Activated CD8-positive, alpha-beta memory T cell treated with anti-CD3 and anti-CD28 coated beads, Interleukin-2, amount 10 ng/mL, durations not matched to agents 7 days and 5 days (primary cell): ENCODE measurements around the gene LRRC74A. TPM values are rescaled to one million over a fixed set of nuclear protein-coding genes. Genes with fewer than 3 reads are reported as not detected.
"Not testable (repeated sequence)": the region's sequence is repeated elsewhere in the genome, so short reads cannot be mapped to it uniquely, and the experiment has no call there.

ENCODE experiments used
- ATAC-seq: fragments of 150-1000 bp; cut with Tn5 transposase; one replicate; pipeline ENCODE4 v1.10.0; 2021; ENCODE audit warnings: moderate library complexity
- CTCF ChIA-PET: fragments of 350-600 bp; sonication (Branson Sonifier 250); formaldehyde crosslinking; loops from one replicate; lab custom pipeline; 2021; ENCODE audit warnings: antibody characterized with exemption; lab: Charles Lee
- DNase-seq: peaks from one replicate; pipeline ENCODE4 v3.0.0-alpha.2; 2020
- H3K27ac Mint-ChIP-seq: one replicate; pipeline ENCODE4 v1.8.0; 2021; ENCODE audit warnings: mild to moderate bottlenecking, mixed read lengths
- H3K27me3 Mint-ChIP-seq: one replicate; pipeline ENCODE4 v1.8.0; 2021; ENCODE audit warnings: mixed read lengths
- H3K36me3 Mint-ChIP-seq: one replicate; pipeline ENCODE4 v1.8.0; 2021; ENCODE audit warnings: mild to moderate bottlenecking, mixed read lengths
- H3K4me1 Mint-ChIP-seq: one replicate; pipeline ENCODE4 v1.8.0; 2021; ENCODE audit warnings: mixed read lengths
- H3K4me3 Mint-ChIP-seq: one replicate; pipeline ENCODE4 v1.8.0; 2021; ENCODE audit warnings: mild to moderate bottlenecking, moderate library complexity, mixed read lengths
- H3K9me3 Mint-ChIP-seq: one replicate; pipeline ENCODE4 v1.8.0; 2022; ENCODE audit warnings: low read depth, mixed read lengths
- total RNA-seq, 2 experiments: library from RNA; stranded (reverse); gene quantifications; one replicate each; pipeline ENCODE4 v1.2.3, GENCODE V29; 2021

The LRRC74A gene
- total RNA-seq, 2 experiments from 2014 or later: not detected

GRCh38 chr14:76910371-76910890, 84.2 kb downstream of the LRRC74A start:
- Mint-ChIP-seq H3K36me3 (peaks cover 5% of the 10 kb centered on the region), H3K4me3 (no peak overlapping the region), H3K9me3 (no peaks in the 10 kb centered on the region), H3K27me3 (no peaks in the 10 kb centered on the region), H3K27ac (no peak overlapping the region), H3K4me1 (peaks cover 49% of the 10 kb centered on the region)
- no peak for DNase-seq
- ATAC-seq: no peak
- CTCF ChIA-PET: interaction anchor here (0.6 to 14.2 kb wide), 12 partner anchors 9 to 247 kb away, joined by 3 to 221 read pairs (median 34); partner anchors contain the start of gene IRF2BPL

- H3K36me3 Mint-ChIP-seq: peaks cover 5% of the 10 kb centered on the region
- no peak for DNase-seq
- ATAC-seq: no peak
- no peaks in the 10 kb centered on the region for H3K27me3 Mint-ChIP-seq
- no peak overlapping the region for H3K4me3 Mint-ChIP-seq
- CTCF ChIA-PET: interaction anchor here (0.8 to 14.2 kb wide), 14 partner anchors 11 to 159 kb away, joined by 3 to 221 read pairs (median 28); partner anchors contain the start of gene IRF2BPL
- no peaks in the 10 kb centered on the region for H3K9me3 Mint-ChIP-seq
- H3K27ac Mint-ChIP-seq: no peak overlapping the region
- H3K4me1 Mint-ChIP-seq: peaks cover 49% of the 10 kb centered on the region
These were observed 85.3 kb downstream of the LRRC74A start for GRCh38 chr14:76911473-76911872.

- not testable (repeated sequence) for ATAC-seq, H3K27me3 Mint-ChIP-seq, H3K4me3 Mint-ChIP-seq, DNase-seq, H3K27ac Mint-ChIP-seq, H3K9me3 Mint-ChIP-seq, H3K36me3 Mint-ChIP-seq
- CTCF ChIA-PET: interaction anchor here (0.7 to 14.2 kb wide), 27 partner anchors 10 to 185 kb away, joined by 3 to 221 read pairs (median 14); partner anchors contain the start of gene IRF2BPL
- peaks cover 36% of the 10 kb centered on the region for H3K4me1 Mint-ChIP-seq
These were observed 88.4 kb downstream of the LRRC74A start for GRCh38 chr14:76914533-76915081.

- Mint-ChIP-seq H3K36me3 (no peaks in the 10 kb centered on the region), H3K4me3 (no peak overlapping the region), H3K27ac (no peak overlapping the region), H3K27me3 (no peaks in the 10 kb centered on the region), H3K4me1 (peaks cover 31% of the 10 kb centered on the region), H3K9me3 (no peaks in the 10 kb centered on the region)
- CTCF ChIA-PET: interaction anchor here (0.6 to 14.2 kb wide), 11 partner anchors 9 to 154 kb away, joined by 3 to 221 read pairs (median 5); no protein-coding TSS in a partner anchor
- no peak for DNase-seq
- ATAC-seq: no peak
These were observed 90.0 kb downstream of the LRRC74A start for GRCh38 chr14:76916040-76916715.

GRCh38 chr14:76917158-76917596, 91.0 kb downstream of the LRRC74A start:
- H3K27me3 Mint-ChIP-seq: no peaks in the 10 kb centered on the region
- ATAC-seq: no peak
- peaks cover 22% of the 10 kb centered on the region for H3K4me1 Mint-ChIP-seq
- no peaks in the 10 kb centered on the region for H3K9me3 Mint-ChIP-seq
- CTCF ChIA-PET: interaction anchor here (1.0 to 14.2 kb wide), 12 partner anchors 8 to 153 kb away, joined by 3 to 221 read pairs (median 4); no protein-coding TSS in a partner anchor
- no peaks in the 10 kb centered on the region for H3K36me3 Mint-ChIP-seq
- H3K27ac Mint-ChIP-seq: no peak overlapping the region
- DNase-seq: no peak
- no peak overlapping the region for H3K4me3 Mint-ChIP-seq

- Mint-ChIP-seq H3K9me3 (no peaks in the 10 kb centered on the region), H3K27me3 (no peaks in the 10 kb centered on the region), H3K36me3 (no peaks in the 10 kb centered on the region), H3K27ac (no peak overlapping the region), H3K4me1 (peaks cover 21% of the 10 kb centered on the region), H3K4me3 (no peak overlapping the region)
- CTCF ChIA-PET: interaction anchor here (1.1 to 14.2 kb wide), 11 partner anchors 8 to 152 kb away, joined by 3 to 221 read pairs (median 5); no protein-coding TSS in a partner anchor
- DNase-seq: no peak
- ATAC-seq: no peak
These were observed 91.6 kb downstream of the LRRC74A start for GRCh38 chr14:76917745-76918255.

- CTCF ChIA-PET: interaction anchor here (1.1 to 14.2 kb wide), 5 partner anchors 9 to 152 kb away, joined by 3 to 221 read pairs (median 11); no protein-coding TSS in a partner anchor
- peak overlapping the region; percentile 14 for H3K27ac Mint-ChIP-seq
- no peak for DNase-seq
- H3K27me3 Mint-ChIP-seq: no peaks in the 10 kb centered on the region
- no peak for ATAC-seq
- no peaks in the 10 kb centered on the region for H3K9me3 Mint-ChIP-seq
- H3K36me3 Mint-ChIP-seq: no peaks in the 10 kb centered on the region
- peaks cover 20% of the 10 kb centered on the region for H3K4me1 Mint-ChIP-seq
- H3K4me3 Mint-ChIP-seq: no peak overlapping the region
These were observed 92.1 kb downstream of the LRRC74A start for GRCh38 chr14:76918256-76918781.

GRCh38 chr14:76918782-76919394, 92.7 kb downstream of the LRRC74A start:
- peaks cover 15% of the 10 kb centered on the region for H3K4me1 Mint-ChIP-seq
- no peaks in the 10 kb centered on the region for H3K9me3 Mint-ChIP-seq
- H3K27me3 Mint-ChIP-seq: no peaks in the 10 kb centered on the region
- no peak overlapping the region for H3K4me3 Mint-ChIP-seq
- H3K27ac Mint-ChIP-seq: no peak overlapping the region
- ATAC-seq: no peak
- CTCF ChIA-PET: interaction anchor here (1.1 to 14.2 kb wide), 8 partner anchors 9 to 151 kb away, joined by 3 to 221 read pairs (median 9); no protein-coding TSS in a partner anchor
- no peaks in the 10 kb centered on the region for H3K36me3 Mint-ChIP-seq
- DNase-seq: no peak

Other genes starting within 250 kb of the LRRC74A start
- gene VASH1, start 64.9 kb upstream of the LRRC74A start, total RNA-seq: 1 to 10 TPM; 3.3 to 8.1 TPM
- gene ANGEL1, start 13.5 kb upstream of the LRRC74A start, total RNA-seq: 10 to 100 TPM; 12.9 to 14.6 TPM
- 10 to 100 TPM; 19.7 to 24.9 TPM for gene IRF2BPL, start 202.3 kb downstream of the LRRC74A start, total RNA-seq